ENCODE results near the gene PLLP. TPM values are rescaled to one million over a fixed set of nuclear protein-coding genes. Genes with fewer than 3 reads are reported as not detected.

The PLLP gene
- total and polyA plus RNA-seq, 2 donors from 2014 or later: 64.4 to 83.8 TPM

DNA sequence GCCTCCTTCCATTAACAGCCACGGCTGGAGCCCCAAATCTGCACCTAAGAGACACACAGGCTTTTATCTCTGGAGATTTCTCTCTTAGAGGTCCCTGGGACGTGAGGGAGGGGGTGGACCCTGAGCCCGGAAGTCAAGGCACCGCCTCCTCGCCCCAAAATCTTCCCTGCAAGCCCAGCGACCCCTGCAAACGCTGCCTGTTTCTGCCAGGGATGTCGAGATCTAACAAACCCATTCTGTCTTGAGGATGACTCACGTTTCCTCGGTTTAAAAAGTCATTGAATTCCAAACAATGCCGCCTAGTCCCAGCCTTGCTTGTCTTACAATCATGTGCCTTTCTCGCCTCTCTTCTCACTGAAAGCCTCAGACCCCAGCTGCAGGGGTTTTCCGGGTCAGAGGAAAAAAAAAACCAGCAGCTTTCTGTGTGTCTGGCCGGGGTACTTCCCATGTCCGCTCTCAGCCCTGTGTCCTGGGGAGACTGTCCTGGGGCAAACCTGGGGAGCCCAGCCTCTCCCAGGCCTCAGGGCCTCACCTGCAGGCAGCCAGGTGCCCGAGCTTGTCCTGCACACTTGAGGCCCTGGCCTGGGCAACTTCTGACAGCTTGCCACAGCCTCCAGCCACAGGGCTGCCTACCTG lies 24.1 kb downstream of the PLLP start:
- FAIRE-seq (no peak), DNase-seq (peak in 4 of 5 donors; percentile 15 to 75 (median 48))

GRCh38 chr16:57258910-57259475 lies 25.5 kb downstream of the PLLP start:
- TF ChIP-seq CTCF (IDR thresholded peaks at IDR 0.05; ENCODE audit: borderline replicate concordance, extremely low read depth, insufficient read depth): no peak
- Histone ChIP-seq H3K9ac (ENCODE audit: low read length in 3 of 3) (no peak overlapping the region), H3K4me1 (ENCODE audit: control insufficient read depth in 2 of 3, insufficient read depth in 2 of 3, low read depth in 1 of 3, low read length in 3 of 3) (peaks cover 0 to 12% (median 5%) of the 10 kb centered on the region in 3 donors), H3K9me3 (ENCODE audit: control insufficient read depth in 2 of 3, insufficient read depth in 1 of 3, low read length in 3 of 3) (no peaks in the 10 kb centered on the region), H3K27ac (ENCODE audit: low read depth in 2 of 2, low read length in 2 of 2) (no peak overlapping the region), H3K27me3 (ENCODE audit: control insufficient read depth, insufficient read depth, low read length) (no peaks in the 10 kb centered on the region), H3K36me3 (ENCODE audit: control insufficient read depth in 2 of 3, insufficient read depth in 3 of 3, low read length in 3 of 3) (peaks cover 0 to 28% (median 5%) of the 10 kb centered on the region in 3 donors), H3K4me3 (ENCODE audit: low read length in 3 of 3) (no peak overlapping the region)
- DNase-seq: no peak
- intact Hi-C loops (cut with DNase I): no loop called here
- no peak for FAIRE-seq

More for the DNA sequence above, 24.1 kb downstream of the PLLP start:
- peak overlapping the region; percentile 5 to 43 for H3K27ac ChIP-seq (ENCODE audit: low read depth in 2 of 2, low read length in 2 of 2)
- H3K27me3 ChIP-seq (ENCODE audit: control insufficient read depth, insufficient read depth, low read length): no peaks in the 10 kb centered on the region
- H3K9me3 ChIP-seq (ENCODE audit: control insufficient read depth in 2 of 3, insufficient read depth in 1 of 3, low read length in 3 of 3): no peaks in the 10 kb centered on the region
- H3K4me3 ChIP-seq (ENCODE audit: low read length in 3 of 3): no peak overlapping the region
- no peak for TF ChIP-seq CTCF (IDR thresholded peaks at IDR 0.05; ENCODE audit: borderline replicate concordance, extremely low read depth, insufficient read depth)
- peaks cover 0 to 17% (median 5%) of the 10 kb centered on the region in 3 donors for H3K4me1 ChIP-seq (ENCODE audit: control insufficient read depth in 2 of 3, insufficient read depth in 2 of 3, low read depth in 1 of 3, low read length in 3 of 3)
- intact Hi-C loops (cut with DNase I): no loop called here
- H3K36me3 ChIP-seq (ENCODE audit: control insufficient read depth in 2 of 3, insufficient read depth in 3 of 3, low read length in 3 of 3): peaks cover 0 to 20% (median 5%) of the 10 kb centered on the region in 3 donors
- H3K9ac ChIP-seq (ENCODE audit: low read length in 3 of 3): no peak overlapping the region

DNA sequence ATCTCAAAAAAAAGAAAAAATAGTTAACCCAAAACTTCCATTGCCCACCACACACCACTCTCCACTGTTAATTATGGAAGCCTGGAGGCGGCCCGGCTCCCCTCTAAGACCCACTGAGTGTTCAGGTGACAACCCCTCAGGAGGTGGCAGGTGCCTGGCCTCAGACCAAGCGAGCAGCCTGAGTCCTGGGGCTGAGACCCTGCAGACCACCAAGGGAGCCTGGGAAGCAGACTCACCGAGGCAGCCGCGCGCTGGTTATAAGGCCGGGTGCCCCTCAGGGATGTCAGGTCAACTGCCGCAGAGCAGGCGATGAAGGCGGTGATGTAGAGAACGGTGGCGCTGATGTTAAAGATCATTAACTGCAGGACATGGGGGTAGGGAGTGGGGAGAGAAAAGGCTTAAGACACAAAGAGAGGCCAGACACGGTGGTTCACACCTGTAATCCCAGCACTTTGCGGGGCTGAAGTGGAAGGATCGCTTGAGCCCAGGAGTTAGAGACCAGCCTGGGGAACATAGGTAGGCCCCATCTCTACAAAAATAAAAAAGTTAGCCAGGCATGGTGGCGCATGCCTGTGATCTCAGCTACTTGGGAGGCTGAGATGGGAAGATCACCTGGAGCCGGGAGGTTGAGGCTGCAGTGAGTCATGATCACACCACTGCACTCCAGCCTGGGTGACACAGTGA lies 26.1 kb downstream of the PLLP start:
- H3K4me1 ChIP-seq (ENCODE audit: control insufficient read depth in 2 of 3, insufficient read depth in 2 of 3, low read depth in 1 of 3, low read length in 3 of 3): peaks cover 0 to 8% (median 6%) of the 10 kb centered on the region in 3 donors
- no peaks in the 10 kb centered on the region for H3K27me3 ChIP-seq (ENCODE audit: control insufficient read depth, insufficient read depth, low read length)
- DNase-seq: peak in 2 of 5 donors; percentile 31 to 68
- intact Hi-C loops (cut with DNase I): no loop called here
- H3K4me3 ChIP-seq (ENCODE audit: low read length in 3 of 3): no peak overlapping the region
- peaks cover 0 to 29% (median 5%) of the 10 kb centered on the region in 3 donors for H3K36me3 ChIP-seq (ENCODE audit: control insufficient read depth in 2 of 3, insufficient read depth in 3 of 3, low read length in 3 of 3)
- no peaks in the 10 kb centered on the region for H3K9me3 ChIP-seq (ENCODE audit: control insufficient read depth in 2 of 3, insufficient read depth in 1 of 3, low read length in 3 of 3)
- H3K9ac ChIP-seq (ENCODE audit: low read length in 3 of 3): no peak overlapping the region
- TF ChIP-seq CTCF (IDR thresholded peaks at IDR 0.05; ENCODE audit: borderline replicate concordance, extremely low read depth, insufficient read depth): no peak
- H3K27ac ChIP-seq (ENCODE audit: low read depth in 2 of 2, low read length in 2 of 2): no peak overlapping the region
- no peak for FAIRE-seq

Measured in kidney (tissue), 14 donors.